C4-2B (cell line): ENCODE results near the gene PILRB.

Experiments
- ZFX ChIP-seq: fragments of 450-650 bp; IDR thresholded peaks from 2 replicates; pipeline ENCODE4 v1.6.1; 2017
- TF ChIP-seq, protein P1 (sequence below): fragments of 450-650 bp; conservative IDR thresholded peaks from 2 replicates; pipeline ENCODE4 v1.5.1; 2017; ENCODE audit warnings: mild to moderate bottlenecking

DNA sequence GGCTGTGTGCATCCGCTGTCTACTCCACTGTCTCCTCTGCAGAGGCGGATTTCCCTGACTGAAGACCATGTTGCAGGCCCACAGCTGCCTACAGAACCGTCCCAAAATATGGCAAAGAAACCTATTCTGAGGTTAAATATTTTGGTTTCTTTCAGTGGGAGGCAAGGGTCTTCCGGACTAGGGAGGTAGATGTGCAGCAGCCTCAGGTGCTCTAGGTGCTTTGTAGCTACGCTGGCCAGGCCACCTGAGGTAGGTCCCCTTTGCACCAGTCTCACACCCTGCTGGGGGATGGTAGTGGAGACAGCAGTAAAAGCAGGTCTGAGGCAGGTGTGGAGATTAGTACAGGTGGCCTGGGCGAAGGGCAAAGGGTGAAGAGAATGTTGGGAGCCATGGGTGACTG is 8.2 kb upstream of the PILRB start:
- TF ChIP-seq, protein P1, sequence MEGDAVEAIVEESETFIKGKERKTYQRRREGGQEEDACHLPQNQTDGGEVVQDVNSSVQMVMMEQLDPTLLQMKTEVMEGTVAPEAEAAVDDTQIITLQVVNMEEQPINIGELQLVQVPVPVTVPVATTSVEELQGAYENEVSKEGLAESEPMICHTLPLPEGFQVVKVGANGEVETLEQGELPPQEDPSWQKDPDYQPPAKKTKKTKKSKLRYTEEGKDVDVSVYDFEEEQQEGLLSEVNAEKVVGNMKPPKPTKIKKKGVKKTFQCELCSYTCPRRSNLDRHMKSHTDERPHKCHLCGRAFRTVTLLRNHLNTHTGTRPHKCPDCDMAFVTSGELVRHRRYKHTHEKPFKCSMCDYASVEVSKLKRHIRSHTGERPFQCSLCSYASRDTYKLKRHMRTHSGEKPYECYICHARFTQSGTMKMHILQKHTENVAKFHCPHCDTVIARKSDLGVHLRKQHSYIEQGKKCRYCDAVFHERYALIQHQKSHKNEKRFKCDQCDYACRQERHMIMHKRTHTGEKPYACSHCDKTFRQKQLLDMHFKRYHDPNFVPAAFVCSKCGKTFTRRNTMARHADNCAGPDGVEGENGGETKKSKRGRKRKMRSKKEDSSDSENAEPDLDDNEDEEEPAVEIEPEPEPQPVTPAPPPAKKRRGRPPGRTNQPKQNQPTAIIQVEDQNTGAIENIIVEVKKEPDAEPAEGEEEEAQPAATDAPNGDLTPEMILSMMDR, result no peak
- TF ChIP-seq ZFX, result no peak
